Central memory CD8-positive, alpha-beta T cell (primary cell): ENCODE results near the gene FCN3.

ENCODE experiments used
- ATAC-seq: fragments of 150-1000 bp; cut with Tn5 transposase; replicated peaks from 2 replicates; pipeline ENCODE4 v1.10.0; 2022; ENCODE audit warnings: mild to moderate bottlenecking, moderate FRiP score, moderate number of reproducible peaks; ENCODE audit not compliant: poor library complexity, severe bottlenecking; ENCODE audit errors: extremely low read depth
- DNase-seq, 2 donors: peaks; one replicate each; pipeline ENCODE4 v3.0.0; 2021; ENCODE audit warnings: low spot score in 2 of 2
- H3K27ac Mint-ChIP-seq: one replicate; pipeline ENCODE4 v1.8.0; 2022; ENCODE audit warnings: low read depth, mild to moderate bottlenecking, moderate library complexity, mixed read lengths
- H3K27me3 Mint-ChIP-seq: one replicate; pipeline ENCODE4 v1.8.0; 2022; ENCODE audit warnings: mixed read lengths
- H3K36me3 Mint-ChIP-seq: one replicate; pipeline ENCODE4 v1.8.0; 2022; ENCODE audit warnings: mild to moderate bottlenecking, moderate library complexity, mixed read lengths; ENCODE audit not compliant: insufficient read depth
- H3K4me1 Mint-ChIP-seq: one replicate; pipeline ENCODE4 v1.8.0; 2022; ENCODE audit warnings: mixed read lengths
- H3K4me3 Mint-ChIP-seq: one replicate; pipeline ENCODE4 v1.8.0; 2022; ENCODE audit warnings: mild to moderate bottlenecking, moderate library complexity, mixed read lengths
- H3K9me3 Mint-ChIP-seq: one replicate; pipeline ENCODE4 v1.8.0; 2022; ENCODE audit warnings: mixed read lengths

FCN3 gene

GRCh38 chr1:27331922-27332321 is 42.7 kb downstream of the FCN3 start:
- ATAC-seq (no peak), DNase-seq (no peak)
- Mint-ChIP-seq H3K4me1 (peaks cover 36% of the 10 kb centered on the region), H3K27me3 (no peaks in the 10 kb centered on the region), H3K36me3 (peaks cover 23% of the 10 kb centered on the region), H3K9me3 (no peaks in the 10 kb centered on the region), H3K4me3 (no peak overlapping the region), H3K27ac (peak overlapping the region; percentile 55)

- Mint-ChIP-seq H3K4me3 (no peak overlapping the region), H3K36me3 (peaks cover 26% of the 10 kb centered on the region)
- ATAC-seq = no peak
Observed at GRCh38 chr1:27331426-27331825, 43.2 kb downstream of the FCN3 start.

GRCh38 chr1:27330786-27331185 is 43.8 kb downstream of the FCN3 start:
- ATAC-seq = no peak
- DNase-seq = no peak
- Mint-ChIP-seq H3K27me3 (no peaks in the 10 kb centered on the region), H3K9me3 (no peaks in the 10 kb centered on the region), H3K27ac (peak overlapping the region; percentile 74), H3K36me3 (peaks cover 28% of the 10 kb centered on the region), H3K4me1 (peaks cover 47% of the 10 kb centered on the region), H3K4me3 (no peak overlapping the region)

More at GRCh38 chr1:27331426-27331825, 43.2 kb downstream of the FCN3 start:
- no peaks in the 10 kb centered on the region for H3K9me3 Mint-ChIP-seq
- no peak for DNase-seq
- H3K27ac Mint-ChIP-seq = peak overlapping the region; percentile 55
- H3K27me3 Mint-ChIP-seq = no peaks in the 10 kb centered on the region
- H3K4me1 Mint-ChIP-seq = peaks cover 41% of the 10 kb centered on the region

- no peak overlapping the region for H3K4me3 Mint-ChIP-seq
- no peaks in the 10 kb centered on the region for H3K9me3 Mint-ChIP-seq
- H3K27me3 Mint-ChIP-seq = no peaks in the 10 kb centered on the region
- ATAC-seq (no peak), DNase-seq (no peak)
- H3K36me3 Mint-ChIP-seq = peaks cover 28% of the 10 kb centered on the region
- no peak overlapping the region for H3K27ac Mint-ChIP-seq
- peaks cover 67% of the 10 kb centered on the region for H3K4me1 Mint-ChIP-seq
Observed at GRCh38 chr1:27327964-27328363, 46.7 kb downstream of the FCN3 start.

- H3K27ac Mint-ChIP-seq = no peak overlapping the region
- H3K36me3 Mint-ChIP-seq = peaks cover 29% of the 10 kb centered on the region
- H3K4me3 Mint-ChIP-seq = no peak overlapping the region
- DNase-seq = no peak
- no peaks in the 10 kb centered on the region for H3K9me3 Mint-ChIP-seq
- H3K4me1 Mint-ChIP-seq = peaks cover 59% of the 10 kb centered on the region
- ATAC-seq = no peak
- H3K27me3 Mint-ChIP-seq = no peaks in the 10 kb centered on the region
Observed at GRCh38 chr1:27325286-27325685, 49.3 kb downstream of the FCN3 start.

- H3K9me3 Mint-ChIP-seq = no peaks in the 10 kb centered on the region
- ATAC-seq (no peak), DNase-seq (no peak)
- H3K4me1 Mint-ChIP-seq = peaks cover 48% of the 10 kb centered on the region
- peaks cover 20% of the 10 kb centered on the region for H3K36me3 Mint-ChIP-seq
- peak overlapping the region; percentile 87 for H3K27ac Mint-ChIP-seq
- H3K27me3 Mint-ChIP-seq = no peaks in the 10 kb centered on the region
- peak overlapping the region; percentile 93 for H3K4me3 Mint-ChIP-seq
Observed at GRCh38 chr1:27322569-27323240, 51.9 kb downstream of the FCN3 start.

GRCh38 chr1:27321813-27322568 is 52.6 kb downstream of the FCN3 start, which contains the start of gene TMEM222:
TMEM222 (plus strand) TSS chr1:27322163; CDS start chr1:27322198, 35 bp downstream.
- Mint-ChIP-seq H3K4me3 (peak within 1 kb of the TSS; percentile 93), H3K4me1 (peaks cover 46% of the 10 kb centered on the region), H3K27me3 (no peaks in the 10 kb centered on the region), H3K27ac (peak within 1 kb of the TSS; percentile 87), H3K36me3 (peaks cover 19% of the 10 kb centered on the region), H3K9me3 (no peaks in the 10 kb centered on the region)
- peak; percentile 97 for ATAC-seq
- peak; percentile 92 to 95 for DNase-seq
